Left lobe of liver (tissue), 2 donors: ENCODE data around the gene USP48. TPM values are rescaled to one million over a fixed set of nuclear protein-coding genes. Genes with fewer than 3 reads are reported as not detected.
"Not testable (repeated sequence)": the region's sequence is repeated elsewhere in the genome, so short reads cannot be mapped to it uniquely, and the experiment has no call there.

Experiments
- ATAC-seq: fragments of 200-7000 bp; cut with Tn5 transposase; one replicate; pipeline ENCODE4 v1.9.1; 2020; ENCODE audit warnings: mild to moderate bottlenecking, moderate library complexity
- DNase-seq: peaks from one replicate; pipeline ENCODE4 v3.0.0-alpha.2; 2020; ENCODE audit warnings: low spot score
- total RNA-seq: library from RNA; stranded (reverse); gene quantifications from one replicate; pipeline ENCODE4 v1.2.1, GENCODE V29; 2021
- donor health status: DM: no; HTN: no; CAD: no; lungs with moderate emphysema.
- donor health status: DM: no; HTN: yes; CAD: no.

Gene USP48
- total RNA-seq, 1 donor from 2014 or later, result 22.7 TPM

DNA sequence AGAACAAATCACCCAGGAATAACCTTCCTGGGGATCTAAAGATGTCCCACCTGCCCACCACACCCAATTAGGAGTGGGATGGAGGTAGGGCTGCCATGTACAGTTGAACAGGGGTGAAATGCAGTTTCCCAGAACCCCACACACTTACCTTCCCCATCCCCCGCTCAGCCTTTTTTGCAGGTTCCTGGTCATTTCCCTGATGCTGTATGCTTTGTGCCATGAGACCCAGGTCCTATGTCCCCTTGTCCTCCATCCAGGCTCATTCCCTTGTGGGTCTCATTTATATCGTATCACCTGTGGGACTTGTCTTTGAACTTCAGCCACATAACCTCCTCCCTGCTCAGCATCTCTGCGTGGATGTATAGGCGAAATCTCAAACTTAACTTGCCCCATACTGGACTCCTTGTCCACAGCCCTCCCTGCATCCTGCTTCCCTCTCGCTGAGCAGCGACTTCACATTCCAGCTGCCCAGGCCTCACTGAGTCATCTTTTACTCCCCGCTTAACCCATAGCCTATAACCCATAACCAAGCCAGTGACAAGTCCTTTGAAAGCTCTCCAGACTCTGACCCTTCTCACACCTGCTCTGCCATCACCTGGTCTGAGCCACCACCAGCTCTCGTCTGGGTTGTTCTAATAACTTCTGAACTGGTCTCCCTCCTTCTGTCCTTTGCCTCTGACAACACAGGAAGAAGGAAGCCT is 33.8 kb upstream of the USP48 start:
- no peak for DNase-seq

DNA sequence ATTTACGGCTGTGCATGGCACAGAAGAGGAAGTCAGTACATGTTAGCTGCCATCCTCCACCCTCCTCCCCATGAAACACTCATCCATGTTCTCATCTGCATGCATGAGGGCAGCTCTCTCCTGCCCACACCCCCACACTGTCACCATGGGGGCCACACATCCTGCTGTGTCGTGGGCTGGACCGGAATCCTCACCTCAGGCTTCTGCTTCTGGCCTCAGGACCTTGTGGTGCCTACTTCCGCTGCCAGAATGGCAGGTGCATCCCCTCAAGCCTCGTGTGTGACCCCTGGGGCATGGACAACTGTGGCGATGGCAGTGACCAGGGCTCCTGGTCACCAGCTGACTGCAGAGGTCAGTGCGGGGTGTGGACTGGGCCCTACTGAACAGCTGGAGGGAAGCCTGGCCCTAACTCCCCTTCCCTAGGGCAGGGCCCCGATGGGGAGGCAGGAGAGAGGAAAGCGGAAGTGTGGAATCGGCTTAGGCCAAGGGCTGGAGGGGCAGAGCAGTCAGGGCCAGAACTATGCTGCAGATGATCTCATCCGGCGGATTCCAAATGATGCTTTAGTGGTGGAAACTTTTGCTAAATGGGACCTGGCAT is 32.9 kb upstream of the USP48 start:
- DNase-seq, result no peak
- ATAC-seq, result no peak

More for the DNA sequence above, 33.8 kb upstream of the USP48 start:
- no peak for ATAC-seq

DNA sequence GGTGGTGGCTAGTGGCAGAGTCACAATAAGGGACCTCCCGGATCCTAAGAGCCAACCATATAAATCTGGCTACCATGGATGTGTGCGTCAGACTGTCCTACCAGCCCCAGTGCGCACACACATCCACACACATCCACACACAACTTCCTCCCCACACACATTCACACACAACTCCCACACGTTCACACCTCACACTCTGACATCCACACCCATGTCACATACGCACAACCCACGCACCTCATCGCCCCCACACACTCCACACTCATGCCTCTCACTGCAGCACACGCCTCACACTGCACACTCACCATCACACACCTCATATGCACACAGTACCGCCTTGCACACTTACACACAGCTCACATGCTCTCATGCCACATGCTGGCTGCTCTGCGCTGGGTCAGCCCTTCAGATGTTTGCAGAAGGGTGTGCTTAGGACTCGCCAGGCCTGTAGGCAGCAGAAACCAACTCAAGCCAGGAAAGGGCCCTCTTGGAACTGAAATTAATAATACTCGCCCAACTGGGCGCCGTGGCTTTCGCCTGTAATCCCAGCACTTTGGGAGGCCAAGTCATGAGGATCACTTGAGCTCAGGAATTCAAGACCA is 32.1 kb upstream of the USP48 start:
- ATAC-seq, result no peak
- DNase-seq, result no peak

DNA sequence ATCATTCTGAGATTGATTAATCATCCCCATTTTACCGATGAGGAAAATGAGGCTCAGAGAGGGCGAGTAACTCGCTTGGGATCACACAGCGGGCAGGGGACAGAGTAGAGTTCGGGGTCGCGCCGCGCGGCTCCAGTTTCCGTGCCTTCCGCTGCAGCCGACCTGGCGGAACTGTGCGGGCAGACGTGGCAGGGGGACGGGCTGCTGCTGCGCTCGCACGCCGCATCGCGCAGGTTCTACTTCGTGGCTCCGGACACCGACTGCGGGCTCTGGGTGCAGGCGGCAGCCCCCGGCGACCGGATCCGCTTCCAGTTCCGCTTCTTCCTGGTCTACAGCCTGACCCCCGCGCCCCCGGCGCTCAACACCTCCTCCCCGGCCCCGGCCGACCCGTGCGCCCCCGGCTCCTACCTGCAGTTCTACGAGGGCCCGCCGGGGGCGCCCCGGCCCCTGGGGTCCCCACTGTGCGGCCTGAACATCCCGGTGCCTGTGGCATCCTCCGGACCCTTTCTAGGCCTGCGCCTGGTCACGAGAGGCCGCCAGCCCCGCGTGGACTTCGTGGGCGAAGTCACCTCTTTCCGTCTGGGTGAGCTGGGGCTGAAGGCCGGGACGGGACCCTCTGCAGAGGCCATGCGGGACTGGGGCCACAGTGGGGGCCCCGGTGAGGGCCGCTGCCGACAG is 31.4 kb upstream of the USP48 start:
- ATAC-seq, result no peak
- no peak for DNase-seq

DNA sequence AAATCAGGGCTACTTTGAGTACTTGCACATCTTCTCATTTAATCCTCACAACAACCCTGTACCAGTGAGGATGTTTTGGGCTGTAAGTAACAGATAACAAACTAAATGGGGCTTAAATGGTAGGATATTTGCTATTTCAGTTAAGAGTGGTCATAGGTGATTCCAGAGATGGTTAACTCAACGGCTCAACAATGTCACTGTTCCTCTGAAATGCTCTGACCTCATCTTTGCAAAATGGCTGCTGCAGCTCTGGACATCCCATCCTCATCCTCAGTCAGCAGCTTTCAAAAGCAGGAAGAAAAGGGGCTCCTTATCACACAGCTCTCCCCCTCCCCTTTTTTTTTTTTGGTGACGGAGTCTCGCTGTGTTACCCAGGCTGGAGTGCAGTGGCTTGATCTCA is 30.6 kb upstream of the USP48 start:
- ATAC-seq, result no peak

DNA sequence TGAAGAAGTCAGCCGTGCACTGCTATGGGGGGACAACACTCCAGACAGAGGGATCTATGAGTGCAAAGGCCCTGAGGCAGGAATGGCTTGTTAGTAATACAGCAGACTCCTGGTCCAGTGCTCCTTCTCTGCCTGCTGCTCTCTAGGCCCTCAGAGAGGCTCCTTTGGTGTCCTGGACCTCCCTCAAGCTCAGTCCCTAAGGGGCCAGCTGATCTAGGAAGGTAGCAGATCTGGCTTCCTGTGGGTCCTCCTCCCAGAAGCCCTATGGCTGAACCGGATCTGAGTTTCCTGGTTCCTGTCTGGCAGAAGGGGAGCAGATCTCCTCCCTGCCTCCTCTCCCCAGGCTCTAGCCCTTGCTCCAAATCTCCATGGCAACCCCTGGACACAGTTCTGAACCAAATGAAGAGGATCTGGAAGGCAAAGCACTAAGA is 28.9 kb upstream of the USP48 start, which contains the start of gene LDLRAD2:
TSS of gene LDLRAD2 (plus strand) at position 391 of the 431 bp plus-strand sequence. CDS start 187 bp downstream, outside the sequence.
- DNase-seq, result no peak
- peak; percentile 46 for ATAC-seq

More for the DNA sequence above, 30.6 kb upstream of the USP48 start:
- no peak for DNase-seq

DNA sequence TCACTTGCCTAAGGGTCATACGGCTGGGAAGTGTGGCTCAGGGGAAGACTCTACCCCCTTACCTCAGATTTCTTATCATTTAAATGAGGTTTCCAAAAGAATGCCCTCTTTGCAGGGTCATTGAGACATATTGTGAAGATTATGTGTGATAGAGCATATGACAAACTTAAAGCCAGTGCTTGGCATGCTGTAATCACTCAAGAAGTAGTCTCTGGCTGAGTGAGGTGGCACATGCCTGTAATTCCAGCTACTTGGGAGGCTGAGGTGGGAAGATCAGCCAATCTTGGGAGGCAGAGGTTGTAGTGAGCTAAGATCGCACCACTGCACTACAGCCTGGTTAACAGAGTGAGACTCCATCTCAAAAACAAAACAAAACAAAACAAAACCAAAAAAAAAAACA is 21.6 kb upstream of the USP48 start:
- DNase-seq, result no peak
- ATAC-seq, result no peak

DNA sequence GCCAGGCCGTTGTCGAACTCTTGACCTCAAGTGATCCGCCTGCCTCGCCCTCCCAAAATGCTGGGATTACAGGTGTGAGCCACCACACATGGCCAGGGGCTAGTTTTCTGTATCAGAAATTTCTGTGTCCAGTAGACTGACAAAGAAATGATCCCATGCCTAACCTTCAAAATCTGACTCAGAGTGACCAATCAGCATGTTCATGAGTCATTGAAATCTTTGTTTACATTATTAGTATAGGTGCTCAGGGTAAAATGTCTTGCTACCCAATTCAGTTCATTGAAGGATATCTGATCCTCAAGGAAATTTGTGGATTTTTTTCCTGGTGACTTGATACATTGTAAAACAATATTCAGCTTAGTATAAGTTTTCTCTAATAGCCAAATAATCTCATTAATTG is 18.2 kb upstream of the USP48 start:
- no peak for DNase-seq
- ATAC-seq, result no peak

DNA sequence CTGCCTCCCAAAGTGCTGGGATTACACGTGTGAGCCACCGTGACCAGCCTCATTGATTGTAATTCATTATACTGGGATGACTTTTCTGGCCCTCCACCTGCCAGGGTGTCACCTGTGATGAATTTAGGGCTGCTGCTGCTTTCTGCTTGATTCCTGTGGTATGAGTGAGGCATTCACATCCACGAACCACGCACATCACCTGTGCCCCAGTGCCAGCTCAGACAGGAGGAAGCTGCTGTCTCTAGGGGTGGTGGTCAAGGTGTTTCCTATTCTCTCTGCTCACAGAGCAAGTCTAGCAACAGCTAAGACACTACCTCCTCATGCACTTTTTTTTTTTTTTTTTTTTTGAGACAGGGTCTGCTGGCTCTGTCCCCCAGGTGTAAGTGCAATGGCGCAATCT is 16.8 kb upstream of the USP48 start:
- ATAC-seq, result no peak
- DNase-seq, result no peak

DNA sequence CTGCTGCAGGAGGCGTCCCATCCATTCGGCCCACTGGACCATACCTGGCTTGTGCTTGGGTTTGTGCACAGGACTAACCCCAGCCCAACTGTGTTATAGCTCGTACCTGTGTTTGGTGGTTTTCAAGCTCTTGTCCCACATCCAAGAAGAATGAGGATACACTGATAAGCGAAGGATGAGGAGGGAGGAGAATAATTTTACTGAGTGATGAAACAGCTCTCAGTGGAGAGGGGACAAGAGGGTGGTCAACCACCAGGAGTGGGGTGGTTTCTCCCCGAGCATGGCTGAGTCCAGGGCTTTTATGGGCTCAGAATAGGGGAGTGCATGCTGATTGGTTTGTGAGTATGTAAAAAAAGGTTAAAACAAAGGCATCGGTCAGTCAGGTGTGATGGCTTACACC is 12.1 kb upstream of the USP48 start:
- ATAC-seq (no peak), DNase-seq (no peak)

DNA sequence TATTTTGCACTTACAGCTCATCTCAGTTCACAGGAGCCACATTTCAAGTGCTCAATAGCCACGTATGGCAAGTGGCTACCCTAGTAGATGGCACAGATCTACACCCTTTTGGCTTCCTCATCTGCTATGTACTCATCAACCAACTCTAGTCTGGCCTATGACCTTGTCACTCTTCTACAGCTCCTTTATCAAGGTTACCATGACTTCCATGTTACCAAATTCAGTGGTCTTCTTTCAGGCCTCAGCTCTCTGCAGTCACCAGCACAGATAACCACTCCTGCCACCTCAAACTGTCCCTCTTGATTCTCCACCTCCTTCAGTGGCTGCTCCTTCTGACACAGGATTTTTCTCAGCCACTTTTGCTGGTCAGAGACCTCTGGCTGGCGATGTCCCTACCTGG is 11.7 kb upstream of the USP48 start:
- no peak for ATAC-seq
- DNase-seq, result no peak

DNA sequence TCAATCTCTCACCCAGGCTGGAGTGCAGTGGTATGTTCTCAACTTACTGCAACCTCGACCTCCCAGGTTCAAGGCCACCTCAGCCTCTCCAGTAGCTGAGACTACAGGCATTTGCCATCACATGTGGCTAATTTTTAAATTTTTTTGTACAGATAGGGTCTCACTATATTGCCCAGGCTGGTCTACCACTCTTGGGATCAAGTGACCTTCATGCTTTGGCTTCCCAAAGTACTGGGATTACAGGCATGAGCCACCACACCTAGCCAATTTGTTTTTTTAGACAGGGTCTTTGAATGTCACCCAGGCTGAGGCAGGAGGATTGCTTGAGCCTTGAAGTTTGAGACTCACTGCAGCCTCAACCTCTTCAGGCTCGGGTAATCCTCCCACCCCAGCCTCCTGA is 10.2 kb upstream of the USP48 start:
- no peak for DNase-seq
- ATAC-seq, result no peak

DNA sequence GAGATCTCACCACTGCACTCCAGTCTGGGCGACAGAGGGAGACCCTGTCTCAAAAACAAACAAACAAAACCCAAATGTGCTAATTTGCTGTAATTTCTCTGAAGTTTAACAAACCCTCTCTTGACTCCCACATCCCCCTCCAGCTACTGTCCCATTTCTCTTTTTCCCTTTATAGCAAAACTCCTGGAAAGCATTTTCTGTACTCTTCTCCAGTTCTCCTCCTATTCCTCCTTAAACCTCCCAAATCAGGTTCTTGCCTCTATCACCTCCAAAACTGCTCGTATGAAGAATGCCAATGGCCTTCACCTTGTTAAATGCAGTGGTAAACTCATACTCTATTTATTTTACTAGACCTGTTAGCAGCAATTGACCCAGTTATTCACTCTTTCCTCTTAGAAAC is 3.7 kb upstream of the USP48 start:
- ATAC-seq (no peak), DNase-seq (no peak)

DNA sequence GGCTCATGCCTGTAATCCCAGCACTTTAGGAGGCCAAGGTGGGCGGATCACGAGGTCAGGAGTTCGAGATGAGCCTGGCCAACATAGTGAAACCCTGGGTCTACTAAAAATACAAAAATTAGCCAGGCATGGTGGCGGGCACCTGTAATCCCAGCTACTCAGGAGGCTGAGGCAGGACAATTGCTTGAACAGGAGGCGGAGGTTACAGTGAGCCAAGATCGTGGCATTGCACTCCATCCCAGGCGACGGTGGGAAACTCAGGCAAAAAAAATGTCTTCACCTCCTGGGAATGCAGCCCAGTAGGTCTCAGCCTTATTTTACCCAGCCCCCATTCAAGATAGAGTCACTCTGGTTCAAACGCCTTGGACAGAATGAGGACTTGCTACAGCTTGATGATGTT is 2.8 kb upstream of the USP48 start:
- ATAC-seq, DNase-seq: not testable (repeated sequence)

DNA sequence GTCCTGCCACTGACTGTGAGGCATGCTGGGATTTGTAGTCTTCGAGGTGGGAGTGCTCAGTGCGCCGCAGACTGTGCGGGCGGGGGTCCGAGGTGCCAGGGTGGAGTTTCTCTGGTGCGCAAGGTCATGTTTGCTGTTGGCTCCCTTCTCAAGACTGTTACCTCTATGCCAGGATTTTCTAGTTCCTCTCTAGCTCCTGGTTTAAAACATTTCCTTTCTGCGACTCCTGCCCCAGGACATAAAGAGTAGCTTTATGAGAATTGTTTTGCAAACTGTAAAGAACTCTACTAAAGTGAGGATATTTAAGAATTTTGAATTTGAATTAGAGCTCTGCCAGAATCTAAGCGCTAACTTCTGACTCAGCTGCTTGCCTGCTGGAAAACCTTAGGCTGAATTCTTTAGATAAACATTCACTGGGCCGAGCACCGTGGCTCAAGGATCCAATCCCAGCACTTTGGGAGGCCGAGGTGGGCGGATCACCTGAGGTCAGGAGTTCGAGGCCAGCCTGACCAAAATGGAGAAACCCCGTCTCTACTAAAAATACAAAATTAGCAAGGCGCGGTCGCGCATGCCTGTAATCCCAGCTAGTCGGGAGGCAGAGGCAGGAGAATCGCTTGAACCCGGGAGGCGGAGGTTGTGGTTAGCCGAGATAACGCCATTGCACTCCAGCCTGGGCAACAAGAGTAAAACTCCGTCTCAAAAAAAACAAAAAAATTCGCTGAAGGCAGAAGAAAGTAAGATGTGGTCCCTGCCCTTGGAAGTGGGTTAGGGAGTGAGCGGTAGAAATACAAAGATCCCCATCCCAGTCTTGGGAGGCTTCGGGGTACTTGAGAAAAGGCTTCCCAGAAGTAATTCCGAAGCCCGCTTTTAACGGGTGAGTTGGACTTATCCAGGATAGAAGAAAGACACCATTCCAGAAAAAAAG is 992 bp upstream of the USP48 start:
- DNase-seq (no peak), ATAC-seq (no peak)

DNA sequence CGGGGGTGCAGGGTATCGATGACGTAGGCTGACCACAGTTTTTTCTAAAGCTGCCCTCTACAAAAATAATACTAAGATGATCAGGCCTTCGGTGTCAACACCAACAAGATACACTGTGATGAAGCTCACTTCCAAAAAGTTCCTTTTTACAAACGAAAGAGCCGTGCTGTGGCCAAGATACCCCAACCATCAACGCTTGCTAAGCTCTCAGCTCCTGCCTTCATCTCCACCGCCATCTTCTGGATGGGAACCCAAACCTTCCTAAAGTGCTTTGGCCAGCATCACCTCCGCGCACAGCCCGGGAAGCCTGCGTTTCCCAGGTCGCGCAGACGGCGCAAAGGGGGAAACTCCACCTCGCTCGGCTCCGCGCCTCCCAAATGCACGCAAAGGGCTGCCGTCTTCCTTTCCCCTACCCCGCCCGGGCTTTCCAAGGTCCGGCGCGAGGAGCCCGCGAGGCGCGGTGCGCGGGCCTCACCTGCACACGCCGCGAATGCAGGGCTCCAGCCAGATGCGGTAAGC is 541 bp downstream of the USP48 start:
- ATAC-seq, result peak; percentile 47
- no peak for DNase-seq

DNA sequence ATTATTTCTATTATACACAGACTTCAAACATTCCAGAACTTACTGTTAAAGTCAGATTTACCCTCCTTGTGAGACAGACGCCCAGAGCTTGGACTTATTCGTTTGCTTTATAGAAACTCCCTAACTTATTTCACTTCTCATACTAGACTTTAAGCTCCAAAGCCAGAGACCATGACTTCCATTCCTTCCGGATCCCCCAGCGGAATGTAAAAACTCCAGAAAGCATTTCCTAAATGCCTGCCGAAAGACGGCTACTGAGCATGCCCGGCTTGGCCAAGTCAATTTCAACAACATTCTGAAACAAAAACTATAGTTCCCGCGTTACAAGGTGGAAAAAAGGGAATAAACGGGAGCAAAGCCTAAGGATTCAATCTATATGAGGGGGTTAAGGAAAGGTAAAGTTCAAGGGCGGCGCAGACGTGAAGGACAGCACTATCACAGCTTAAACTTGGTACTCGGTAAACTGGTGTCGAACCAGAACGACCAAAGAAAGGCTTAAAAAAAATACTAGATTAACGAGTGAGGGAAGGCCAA is 1.1 kb downstream of the USP48 start:
- no peak for ATAC-seq

DNA sequence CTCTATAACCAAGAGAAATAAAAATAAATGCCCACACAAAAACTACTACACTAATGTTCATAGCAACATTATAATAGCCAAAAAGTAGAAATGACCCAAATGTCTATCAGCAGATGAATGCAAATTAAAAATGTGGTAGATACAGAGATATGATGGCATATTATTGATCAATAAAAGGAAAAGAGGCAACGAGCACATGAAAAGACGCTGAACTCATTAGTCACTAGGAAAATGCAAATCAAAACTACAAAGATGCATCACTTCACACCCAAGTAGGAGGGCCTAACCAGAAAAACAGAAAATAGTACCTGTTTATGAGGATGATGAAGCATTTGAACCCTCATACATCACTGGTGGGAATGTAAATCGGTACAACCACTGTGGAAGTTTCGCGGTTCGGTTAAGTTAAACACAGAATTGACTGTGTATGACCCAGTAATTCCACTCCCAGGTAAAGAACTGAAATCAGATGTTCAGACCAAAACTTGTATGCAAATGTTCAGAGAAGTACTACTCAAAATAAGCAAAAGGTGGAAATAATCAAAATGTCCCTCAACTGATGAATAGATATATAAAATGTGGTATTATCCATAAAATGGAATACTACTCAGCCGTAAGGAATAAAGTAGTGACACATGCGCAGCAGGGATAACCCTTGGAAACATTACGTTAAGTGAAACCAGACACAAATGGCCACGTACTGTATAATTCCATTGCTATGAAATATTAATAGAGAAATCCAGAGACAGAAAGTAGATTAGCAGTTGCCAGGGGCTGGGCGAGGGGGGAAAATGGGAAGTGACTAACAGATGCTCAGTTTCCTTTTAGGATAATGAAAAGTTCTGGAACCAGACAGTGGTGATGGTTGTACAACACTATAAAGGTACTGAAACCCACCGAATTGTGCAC is 3.1 kb downstream of the USP48 start:
- ATAC-seq (no peak), DNase-seq (no peak)

More for the DNA sequence above, 1.1 kb downstream of the USP48 start:
- DNase-seq, result no peak

DNA sequence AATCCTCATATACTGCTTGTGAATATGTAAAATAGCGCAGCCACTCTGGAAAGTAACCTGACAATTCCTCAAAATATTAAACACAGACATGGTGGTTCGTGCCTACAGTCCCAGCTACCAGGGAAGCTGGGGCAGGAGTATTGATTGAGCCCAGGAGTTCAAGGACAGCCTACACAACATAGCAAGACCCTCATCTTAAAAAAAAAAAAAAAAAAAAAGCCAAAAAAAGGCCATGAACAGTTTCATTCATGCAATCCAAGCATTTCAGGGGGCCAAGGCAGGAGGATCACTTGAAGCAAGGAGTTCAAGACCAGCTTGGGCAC is 4.6 kb downstream of the USP48 start:
- no peak for ATAC-seq

More for the DNA sequence above, 4.6 kb downstream of the USP48 start:
- DNase-seq, result no peak
